B cell (primary cell): ENCODE results near the gene SMIM28. TPM values are rescaled to one million over a fixed set of nuclear protein-coding genes. Genes with fewer than 3 reads are reported as not detected.

Experiments used
- ATAC-seq: fragments of 200-7000 bp; cut with Tn5 transposase; one replicate; pipeline ENCODE4 v1.10.0; 2021; ENCODE audit warnings: low read depth, mild to moderate bottlenecking, moderate number of reproducible peaks, moderate library complexity
- CTCF ChIA-PET: fragments of 350-600 bp; sonication (Branson Sonifier 250); formaldehyde crosslinking; loops from one replicate; lab custom pipeline; 2021; ENCODE audit warnings: antibody characterized with exemption, inconsistent platforms; lab: Charles Lee
- POLR2A ChIA-PET: fragments of 350-600 bp; sonication (Branson Sonifier 250); formaldehyde crosslinking; loops from one replicate; lab custom pipeline; 2021; ENCODE audit warnings: antibody characterized with exemption; lab: Charles Lee
- DNase-seq: peaks from one replicate; pipeline ENCODE4 v3.0.0; 2013
- H2AFZ ChIP-seq: 2 replicates; pipeline ENCODE4 v1.6.1; 2012; ENCODE audit warnings: mild to moderate bottlenecking, low read depth, low read length; ENCODE audit not compliant: insufficient read depth, poor library complexity, severe bottlenecking
- H3K27ac ChIP-seq, 2 donors: 1 replicate in 1 of 2; 2 replicates in 1 of 2; pipeline ENCODE4 v1.5.1; 2012 to 2013; ENCODE audit warnings: low read length in 2 of 2, mild to moderate bottlenecking in 2 of 2, moderate library complexity in 1 of 2
- H3K27me3 ChIP-seq, 4 experiments: fragments of 200-600 bp in 1 of 4; sonication (generic) in 1 of 4; replicated peaks in 1 of 4; 1 replicate in 2 of 4; 2 replicates in 2 of 4; pipeline versions ENCODE4 v1.6.1 to v1.7.0; 2013 to 2016; ENCODE audit warnings: low read length in 3 of 4, mild to moderate bottlenecking in 2 of 4, mixed read lengths in 1 of 4, moderate library complexity in 1 of 4; ENCODE audit not compliant: insufficient read depth in 4 of 4, control insufficient read depth in 3 of 4; ENCODE audit errors: control extremely low read depth in 1 of 4
- H3K36me3 ChIP-seq, 2 experiments: replicated peaks in 1 of 2; 1 replicate in 1 of 2; 2 replicates in 1 of 2; pipeline versions ENCODE4 v1.6.1 to v1.7.1; 2013; ENCODE audit warnings: low read length in 1 of 2; ENCODE audit not compliant: insufficient read depth in 2 of 2, control insufficient read depth in 1 of 2; ENCODE audit errors: control extremely low read depth in 1 of 2, extremely low read depth in 1 of 2
- H3K4me1 ChIP-seq, 2 donors: fragments of 200-600 bp in 1 of 2; sonication (generic) in 1 of 2; 1 replicate in 1 of 2; 2 replicates in 1 of 2; pipeline versions ENCODE4 v1.5.1 to v1.6.1; 2013 to 2017; ENCODE audit warnings: low read length in 2 of 2; ENCODE audit not compliant: control insufficient read depth in 2 of 2, insufficient read depth in 2 of 2
- H3K4me2 ChIP-seq: replicated peaks from 2 replicates; pipeline ENCODE3; 2012; ENCODE audit warnings: mild to moderate bottlenecking, low read depth, low read length; ENCODE audit not compliant: poor library complexity, severe bottlenecking
- H3K4me3 ChIP-seq, 5 experiments: fragments of 200-600 bp in 1 of 5; sonication (generic) in 1 of 5; 1 replicate in 3 of 5; 2 replicates in 2 of 5; pipeline versions ENCODE4 v1.5.1 to v1.7.0; 2011 to 2016; ENCODE audit warnings: low read length in 4 of 5, mild to moderate bottlenecking in 4 of 5, low read depth in 2 of 5, control low read depth in 1 of 5, moderate library complexity in 1 of 5; ENCODE audit not compliant: insufficient read depth in 1 of 5; ENCODE audit errors: control extremely low read depth in 1 of 5, extremely low read depth in 1 of 5
- H3K79me2 ChIP-seq: fragments of 200-600 bp; sonication (generic); one replicate; pipeline ENCODE4 v1.6.0; 2016; ENCODE audit warnings: low read length; ENCODE audit not compliant: control insufficient read depth, insufficient read depth
- H3K9ac ChIP-seq: fragments of 200-600 bp; sonication (generic); 2 replicates; pipeline ENCODE4 v1.6.1; 2017; ENCODE audit warnings: mild to moderate bottlenecking, low read length, moderate library complexity
- H3K9me3 ChIP-seq, 3 donors: one replicate each; pipeline versions ENCODE4 v1.6.1 to v1.7.1; 2013; ENCODE audit warnings: low read length in 2 of 3; ENCODE audit not compliant: control insufficient read depth in 2 of 3, insufficient read depth in 1 of 3; ENCODE audit errors: control extremely low read depth in 1 of 3
- H4K20me1 ChIP-seq: 2 replicates; pipeline ENCODE4 v1.6.0; 2012; ENCODE audit warnings: mild to moderate bottlenecking, low read length; ENCODE audit not compliant: insufficient read depth, control insufficient read depth, poor library complexity, severe bottlenecking
- H3K27ac Mint-ChIP-seq: one replicate; pipeline ENCODE4 v1.8.0; 2021; ENCODE audit warnings: mixed read lengths
- H3K27me3 Mint-ChIP-seq: one replicate; pipeline ENCODE4 v1.8.0; 2021; ENCODE audit warnings: mixed read lengths
- H3K4me1 Mint-ChIP-seq: one replicate; pipeline ENCODE4 v1.8.0; 2021; ENCODE audit warnings: mixed read lengths
- H3K4me3 Mint-ChIP-seq: one replicate; pipeline ENCODE4 v1.8.0; 2021; ENCODE audit warnings: mixed read lengths
- H3K9me3 Mint-ChIP-seq: one replicate; pipeline ENCODE4 v1.8.0; 2022; ENCODE audit warnings: mixed read lengths; ENCODE audit not compliant: insufficient read depth
- EZH2 ChIP-seq: IDR thresholded peaks from 2 replicates; pipeline ENCODE4 v1.6.1; 2012; ENCODE audit warnings: borderline replicate concordance, low read depth, mild to moderate bottlenecking, moderate library complexity, low read length; ENCODE audit not compliant: insufficient read depth, poor library complexity, severe bottlenecking
- WGBS: methylation state at CpG from one replicate; pipeline ENCODE4 v1.1.5; 2013; ENCODE audit warnings: missing lambda C conversion rate; ENCODE audit not compliant: insufficient coverage; 5-methylcytosine and 5-hydroxymethylcytosine counted together
- intact Hi-C: fragments of 100-400 bp; cut with micrococcal nuclease; formaldehyde crosslinking; loops from one replicate; pipeline ENCODE4 v1.10.0; 2022
- polyA plus RNA-seq: library from polyadenylated mRNA; depleted of rRNA; stranded (reverse); fragments of >200 nt; gene quantifications from 2 replicates; pipeline ENCODE4 v1.2.3, GENCODE V29; 2012
- total RNA-seq, 2 donors: library from RNA; stranded (reverse); fragments of 120-200 nt in 1 of 2; gene quantifications; 1 replicate in 1 of 2; 2 replicates in 1 of 2; pipeline versions ENCODE4 v1.2.3 to v1.2.4, GENCODE V29; 2013 to 2022
- TF ChIP-seq, protein P1 (sequence below): fragments of 200-600 bp; IDR thresholded peaks from one replicate; pipeline ENCODE4 v1.8.0; 2022; ENCODE audit warnings: antibody characterized with exemption, mild to moderate bottlenecking

Gene SMIM28
- total and polyA plus RNA-seq, 2 donors (not counting 1 experiment from before 2014, with no cell fraction given), result not detected

DNA sequence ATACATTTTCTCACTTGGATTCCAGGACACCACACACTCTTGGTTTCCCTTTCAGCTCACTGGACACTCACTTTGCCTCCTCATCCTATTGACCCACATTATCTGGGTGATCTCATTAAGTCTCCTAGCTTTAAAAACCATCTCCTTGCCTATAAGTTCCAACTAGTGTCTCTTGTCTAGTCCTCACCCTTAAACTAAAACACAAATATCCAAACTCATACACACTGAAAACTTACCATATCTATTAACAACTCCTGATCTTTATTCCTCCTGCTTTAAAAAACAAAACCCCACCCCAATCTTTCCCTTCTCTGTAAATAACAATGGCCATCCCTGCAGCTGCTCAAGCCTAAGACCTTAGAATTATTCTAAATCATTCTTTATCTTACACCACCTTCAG lies 3.5 kb upstream of the SMIM28 start:
- Mint-ChIP-seq H3K27me3 (peaks cover 12% of the 10 kb centered on the region), H3K4me3 (no peak overlapping the region), H3K27ac (no peak overlapping the region), H3K9me3 (no peaks in the 10 kb centered on the region), H3K4me1 (no peaks in the 10 kb centered on the region)
- Histone ChIP-seq H3K36me3 (no peaks in the 10 kb centered on the region), H3K27me3 (no peaks in the 10 kb centered on the region), H3K79me2 (no peaks in the 10 kb centered on the region), H3K9ac (no peak overlapping the region), H3K9me3 (no peaks in the 10 kb centered on the region), H3K4me2 (no peak overlapping the region), H3K27ac (no peak overlapping the region), H4K20me1 (no peaks in the 10 kb centered on the region), H3K4me1 (no peaks in the 10 kb centered on the region), H2AFZ (no peak overlapping the region), H3K4me3 (no peak overlapping the region)
- TF ChIP-seq EZH2, result no peak
- TF ChIP-seq, protein P1, sequence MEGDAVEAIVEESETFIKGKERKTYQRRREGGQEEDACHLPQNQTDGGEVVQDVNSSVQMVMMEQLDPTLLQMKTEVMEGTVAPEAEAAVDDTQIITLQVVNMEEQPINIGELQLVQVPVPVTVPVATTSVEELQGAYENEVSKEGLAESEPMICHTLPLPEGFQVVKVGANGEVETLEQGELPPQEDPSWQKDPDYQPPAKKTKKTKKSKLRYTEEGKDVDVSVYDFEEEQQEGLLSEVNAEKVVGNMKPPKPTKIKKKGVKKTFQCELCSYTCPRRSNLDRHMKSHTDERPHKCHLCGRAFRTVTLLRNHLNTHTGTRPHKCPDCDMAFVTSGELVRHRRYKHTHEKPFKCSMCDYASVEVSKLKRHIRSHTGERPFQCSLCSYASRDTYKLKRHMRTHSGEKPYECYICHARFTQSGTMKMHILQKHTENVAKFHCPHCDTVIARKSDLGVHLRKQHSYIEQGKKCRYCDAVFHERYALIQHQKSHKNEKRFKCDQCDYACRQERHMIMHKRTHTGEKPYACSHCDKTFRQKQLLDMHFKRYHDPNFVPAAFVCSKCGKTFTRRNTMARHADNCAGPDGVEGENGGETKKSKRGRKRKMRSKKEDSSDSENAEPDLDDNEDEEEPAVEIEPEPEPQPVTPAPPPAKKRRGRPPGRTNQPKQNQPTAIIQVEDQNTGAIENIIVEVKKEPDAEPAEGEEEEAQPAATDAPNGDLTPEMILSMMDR, result no peak
- POLR2A ChIA-PET, result no interaction called here
- intact Hi-C loops, result no loop called here
- DNase-seq (no peak), ATAC-seq (no peak)
- CTCF ChIA-PET, result interaction anchor here (2.3 kb wide), 1 partner anchor 29 kb away, joined by 9 read pairs; the partner anchor contains the start of gene HEBP2

DNA sequence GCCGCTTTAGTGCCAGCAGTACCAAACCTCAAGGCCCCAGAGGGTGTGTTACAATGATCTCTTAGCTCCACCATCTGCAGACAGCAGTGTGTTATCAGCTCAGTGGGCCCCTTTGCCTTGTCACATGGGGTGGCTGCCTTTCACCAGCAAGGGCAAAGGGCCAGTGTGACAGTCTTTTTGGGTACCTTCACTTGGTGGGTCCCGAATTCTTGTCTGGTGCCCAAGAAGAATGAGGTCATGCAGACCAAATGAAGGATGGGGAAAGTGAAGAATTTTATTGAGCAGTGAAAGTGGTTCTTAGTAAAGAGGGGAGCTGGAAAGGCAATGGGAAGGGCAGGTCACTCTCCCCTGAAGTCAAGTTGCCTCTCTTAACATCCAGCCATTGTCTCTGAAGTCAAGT lies 2.9 kb upstream of the SMIM28 start:
- no peak for ATAC-seq
- no peaks in the 10 kb centered on the region for H4K20me1 ChIP-seq
- Mint-ChIP-seq H3K4me3 (no peak overlapping the region), H3K4me1 (no peaks in the 10 kb centered on the region), H3K27ac (no peak overlapping the region), H3K9me3 (no peaks in the 10 kb centered on the region), H3K27me3 (peaks cover 10% of the 10 kb centered on the region)
- no peak overlapping the region for H3K4me2 ChIP-seq
- no peaks in the 10 kb centered on the region for H3K79me2 ChIP-seq
- H3K9ac ChIP-seq, result no peak overlapping the region
- no peaks in the 10 kb centered on the region for H3K27me3 ChIP-seq
- 94% methylated on average over 2 of the region's 2 CpGs for WGBS
- intact Hi-C loops, result no loop called here
- no peak for TF ChIP-seq EZH2
- TF ChIP-seq, protein P1, result no peak
- H3K4me3 ChIP-seq, result no peak overlapping the region
- H3K4me1 ChIP-seq, result no peaks in the 10 kb centered on the region
- ChIA-PET POLR2A (no interaction called here), CTCF (interaction anchor here (2.3 kb wide), 1 partner anchor 29 kb away, joined by 9 read pairs; the partner anchor contains the start of gene HEBP2)
- H3K27ac ChIP-seq, result no peak overlapping the region
- DNase-seq, result no peak
- H2AFZ ChIP-seq, result no peak overlapping the region
- no peaks in the 10 kb centered on the region for H3K36me3 ChIP-seq
- no peaks in the 10 kb centered on the region for H3K9me3 ChIP-seq
